Stimulated activated naive CD8-positive, alpha-beta T cell treated with anti-CD3 and anti-CD28 coated beads, Interleukin-15, amount 100 ng/mL, for 72 hours (primary cell): Measurements from ENCODE around the gene GALT.
A peak's percentile ranks its signal among the peaks of the same experiment; 100 is the strongest.

Experiments used
- ATAC-seq: fragments of 150-1000 bp; cut with Tn5 transposase; 2 replicates; pipeline ENCODE4 v1.10.0; 2021; ENCODE audit warnings: mild to moderate bottlenecking, moderate library complexity
- DNase-seq, 2 donors: peaks; one replicate each; pipeline ENCODE4 v3.0.0; 2021 to 2022
- H3K27ac Mint-ChIP-seq, 2 donors: one replicate each; pipeline ENCODE4 v1.8.0; 2022; ENCODE audit warnings: mild to moderate bottlenecking in 2 of 2, mixed read lengths in 2 of 2, moderate library complexity in 2 of 2
- H3K27me3 Mint-ChIP-seq: one replicate; pipeline ENCODE4 v1.8.0; 2022; ENCODE audit warnings: mixed read lengths
- H3K4me1 Mint-ChIP-seq: one replicate; pipeline ENCODE4 v1.8.0; 2022; ENCODE audit warnings: mild to moderate bottlenecking, mixed read lengths
- H3K4me3 Mint-ChIP-seq, 2 donors: one replicate each; pipeline ENCODE4 v1.8.0; 2022; ENCODE audit warnings: mild to moderate bottlenecking in 2 of 2, mixed read lengths in 2 of 2, moderate library complexity in 1 of 2
- H3K9me3 Mint-ChIP-seq, 2 donors: one replicate each; pipeline ENCODE4 v1.8.0; 2022; ENCODE audit warnings: mixed read lengths in 2 of 2

GALT gene

DNA sequence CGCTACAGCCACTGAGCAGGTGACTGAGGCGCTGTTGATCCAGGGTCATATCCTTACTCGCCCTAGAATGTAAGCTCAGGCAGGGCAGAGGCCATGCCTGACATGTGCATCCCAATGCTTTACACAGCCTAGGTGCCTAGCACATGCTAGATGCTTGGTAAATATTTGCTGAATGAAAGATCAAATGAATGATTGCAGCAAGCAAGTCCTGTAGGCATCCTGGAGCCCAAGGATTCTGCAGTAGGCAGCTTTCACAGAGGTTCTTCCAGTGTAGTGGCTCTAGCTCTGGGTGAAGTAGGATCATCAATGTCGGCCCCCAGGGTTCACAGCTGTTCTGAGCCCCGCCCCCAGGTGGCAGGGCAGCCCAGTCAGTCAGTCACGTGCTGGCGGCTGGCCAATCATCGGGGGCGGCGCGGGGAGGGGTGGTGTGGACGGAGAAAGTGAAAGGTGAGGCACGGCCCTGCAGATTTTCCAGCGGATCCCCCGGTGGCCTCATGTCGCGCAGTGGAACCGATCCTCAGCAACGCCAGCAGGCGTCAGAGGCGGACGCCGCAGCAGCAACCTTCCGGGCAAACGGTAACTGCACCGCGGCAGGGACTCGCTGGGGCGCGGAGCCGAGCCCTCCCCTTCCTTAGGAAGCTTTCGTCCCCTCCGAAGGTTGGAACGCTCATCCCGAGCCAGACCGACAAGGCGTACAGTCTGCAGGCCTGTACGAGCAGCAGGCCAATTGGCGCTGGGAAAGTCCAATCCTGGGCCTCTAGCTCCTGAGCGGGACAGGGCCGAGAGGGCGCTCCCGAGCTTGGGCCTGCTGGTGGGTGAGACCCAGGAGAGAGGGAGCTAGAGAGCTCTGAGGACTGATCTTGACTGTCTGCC, at the start of gene GALT:
Gene GALT (plus strand): TSS at position 465 of the 873 bp plus-strand sequence. CDS start 30 bp downstream, at position 495.
- DNase-seq: peak; percentile 94 to 97
- no peaks in the 10 kb centered on the region for H3K27me3 Mint-ChIP-seq
- peak within 1 kb of the TSS; percentile 71 to 90 for H3K27ac Mint-ChIP-seq
- ATAC-seq: peak; percentile 88
- H3K4me3 Mint-ChIP-seq: peak within 1 kb of the TSS; percentile 94
- H3K9me3 Mint-ChIP-seq: no peaks in the 10 kb centered on the region
- H3K4me1 Mint-ChIP-seq: peaks cover 38% of the 10 kb centered on the region

DNA sequence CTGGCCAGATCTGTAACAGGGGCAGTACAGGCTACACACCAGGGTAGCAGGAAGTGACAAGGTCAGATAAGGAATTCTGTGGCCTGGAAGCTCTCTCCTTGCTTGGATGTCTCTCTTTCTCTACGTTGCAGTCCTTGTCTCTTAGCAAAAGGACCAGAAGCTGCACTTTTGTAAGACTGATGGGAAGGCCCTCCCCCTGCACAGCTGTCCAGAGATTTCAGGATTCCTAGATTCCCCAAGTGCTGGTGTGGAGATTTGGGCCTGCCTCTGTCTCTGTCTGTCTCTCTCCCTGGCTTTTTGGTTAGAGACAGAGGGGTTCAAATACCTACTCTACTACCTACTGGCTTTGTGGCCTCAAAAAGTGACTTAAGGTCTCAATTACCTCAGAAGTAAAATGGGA, 46.9 kb upstream of the GALT start:
- ATAC-seq (no peak), DNase-seq (no peak)
- Mint-ChIP-seq H3K9me3 (no peaks in the 10 kb centered on the region), H3K27me3 (peaks cover 11% of the 10 kb centered on the region), H3K4me1 (no peaks in the 10 kb centered on the region), H3K4me3 (no peak overlapping the region), H3K27ac (no peak overlapping the region)

- ATAC-seq: no peak
- H3K9me3 Mint-ChIP-seq: no peaks in the 10 kb centered on the region
- no peak overlapping the region for H3K27ac Mint-ChIP-seq
These were observed 45.6 kb upstream of the GALT start for GRCh38 chr9:34600908-34601307.

DNA sequence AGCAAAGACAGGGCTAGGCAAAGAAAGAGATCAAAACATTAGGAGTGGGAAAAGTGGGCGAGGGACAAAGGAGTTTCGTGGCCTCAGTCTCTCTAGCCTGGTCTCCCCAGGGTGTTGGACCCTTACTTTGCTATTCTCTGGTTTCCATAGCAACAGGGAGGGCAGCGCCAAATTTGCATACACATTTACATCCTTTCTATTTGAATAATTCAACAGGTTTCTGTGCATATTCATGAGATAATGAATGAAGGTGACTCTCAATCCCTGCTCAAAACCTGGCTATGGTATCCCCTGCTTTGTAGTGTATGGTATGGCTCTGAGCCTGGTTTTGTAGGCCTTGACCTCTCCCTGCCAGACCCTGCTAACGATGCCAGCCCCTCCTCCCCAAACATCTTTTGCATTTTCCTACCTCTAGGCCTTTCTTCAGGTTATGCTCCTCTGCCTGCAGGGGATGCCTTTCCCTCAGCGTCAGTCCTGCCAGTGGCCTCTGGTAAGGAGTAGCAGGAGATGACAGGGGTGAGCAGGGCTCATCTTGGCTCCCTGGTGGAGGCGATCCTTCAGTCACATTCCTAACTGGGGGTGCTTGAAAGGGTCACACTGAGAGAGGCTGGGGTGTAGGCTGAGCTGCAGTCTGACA, 44.4 kb upstream of the GALT start:
- H3K4me1 Mint-ChIP-seq: no peaks in the 10 kb centered on the region

More at GRCh38 chr9:34600908-34601307, 45.6 kb upstream of the GALT start:
- Mint-ChIP-seq H3K4me1 (no peaks in the 10 kb centered on the region), H3K4me3 (no peak overlapping the region), H3K27me3 (peaks cover 10% of the 10 kb centered on the region)
- DNase-seq: no peak

DNA sequence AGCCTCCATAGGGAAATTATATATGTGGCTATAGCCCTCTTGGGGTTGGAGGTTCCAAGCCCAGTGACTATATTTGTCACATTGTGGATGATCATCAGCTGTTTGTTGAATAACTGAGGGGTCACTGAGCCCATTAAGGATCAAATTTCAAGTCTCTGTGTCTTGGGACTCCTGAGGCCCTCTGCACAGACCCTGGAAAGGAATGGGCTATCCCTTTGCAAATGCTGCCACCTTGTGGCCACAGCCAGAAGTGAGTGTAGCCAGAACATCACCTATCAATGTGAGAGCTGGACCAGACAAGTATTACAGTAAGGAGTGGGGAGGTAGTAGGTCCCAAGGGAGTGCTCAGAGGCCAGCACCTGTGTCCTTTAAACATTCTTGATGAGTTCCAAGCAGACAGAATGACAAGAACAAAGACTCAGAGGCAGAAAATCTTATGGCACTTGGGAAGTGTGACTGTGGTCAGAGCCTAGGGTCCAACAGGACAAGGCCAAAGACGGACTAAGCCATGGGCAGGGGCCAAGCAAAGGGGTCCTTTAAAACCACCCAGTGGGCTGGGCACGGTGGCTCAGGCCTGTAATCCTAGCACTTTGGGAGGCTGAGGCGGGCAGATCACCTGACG, 42.8 kb upstream of the GALT start:
- Mint-ChIP-seq H3K27ac (no peak overlapping the region), H3K27me3 (no peaks in the 10 kb centered on the region), H3K4me1 (no peaks in the 10 kb centered on the region), H3K9me3 (no peaks in the 10 kb centered on the region), H3K4me3 (no peak overlapping the region)
- peak; percentile 76 to 78 for DNase-seq
- peak; percentile 92 for ATAC-seq

More for the DNA sequence above, 44.4 kb upstream of the GALT start:
- Mint-ChIP-seq H3K4me3 (no peak overlapping the region), H3K27ac (no peak overlapping the region), H3K9me3 (no peaks in the 10 kb centered on the region), H3K27me3 (no peaks in the 10 kb centered on the region)
- ATAC-seq: no peak
- DNase-seq: no peak

DNA sequence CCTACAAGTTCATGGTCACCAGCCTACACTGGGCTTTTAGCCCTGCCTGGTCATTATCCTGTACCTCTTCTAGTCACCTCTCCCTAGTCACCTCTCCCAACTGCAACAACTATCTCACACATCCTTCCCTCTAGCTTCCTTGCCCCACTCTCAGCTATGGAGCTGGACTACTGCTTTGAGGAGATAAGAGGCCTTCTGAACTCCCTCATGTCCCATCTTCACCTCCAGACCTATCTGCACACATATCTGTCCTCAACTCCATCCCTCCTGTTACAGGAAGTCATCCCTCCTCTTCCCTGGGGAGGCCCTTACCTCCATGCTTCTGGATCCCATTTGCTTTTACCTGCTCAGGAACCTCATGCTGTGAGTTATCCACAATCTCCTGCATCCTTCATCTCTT, 40.3 kb upstream of the GALT start:
- Mint-ChIP-seq H3K4me3 (no peak overlapping the region), H3K9me3 (no peaks in the 10 kb centered on the region), H3K27ac (no peak overlapping the region), H3K27me3 (no peaks in the 10 kb centered on the region), H3K4me1 (peaks cover 2% of the 10 kb centered on the region)
- DNase-seq (no peak), ATAC-seq (no peak)

- ATAC-seq: no peak
- no peak overlapping the region for H3K27ac Mint-ChIP-seq
- no peak for DNase-seq
- H3K4me1 Mint-ChIP-seq: peaks cover 7% of the 10 kb centered on the region
- no peaks in the 10 kb centered on the region for H3K9me3 Mint-ChIP-seq
- no peak overlapping the region for H3K4me3 Mint-ChIP-seq
- H3K27me3 Mint-ChIP-seq: no peaks in the 10 kb centered on the region
These were observed 39.6 kb upstream of the GALT start for GRCh38 chr9:34606905-34607304.

GRCh38 chr9:34607331-34607730, 39.1 kb upstream of the GALT start:
- no peak for ATAC-seq
- Mint-ChIP-seq H3K4me1 (peaks cover 10% of the 10 kb centered on the region), H3K9me3 (no peaks in the 10 kb centered on the region), H3K4me3 (no peak overlapping the region), H3K27ac (no peak overlapping the region), H3K27me3 (no peaks in the 10 kb centered on the region)
- no peak for DNase-seq

DNA sequence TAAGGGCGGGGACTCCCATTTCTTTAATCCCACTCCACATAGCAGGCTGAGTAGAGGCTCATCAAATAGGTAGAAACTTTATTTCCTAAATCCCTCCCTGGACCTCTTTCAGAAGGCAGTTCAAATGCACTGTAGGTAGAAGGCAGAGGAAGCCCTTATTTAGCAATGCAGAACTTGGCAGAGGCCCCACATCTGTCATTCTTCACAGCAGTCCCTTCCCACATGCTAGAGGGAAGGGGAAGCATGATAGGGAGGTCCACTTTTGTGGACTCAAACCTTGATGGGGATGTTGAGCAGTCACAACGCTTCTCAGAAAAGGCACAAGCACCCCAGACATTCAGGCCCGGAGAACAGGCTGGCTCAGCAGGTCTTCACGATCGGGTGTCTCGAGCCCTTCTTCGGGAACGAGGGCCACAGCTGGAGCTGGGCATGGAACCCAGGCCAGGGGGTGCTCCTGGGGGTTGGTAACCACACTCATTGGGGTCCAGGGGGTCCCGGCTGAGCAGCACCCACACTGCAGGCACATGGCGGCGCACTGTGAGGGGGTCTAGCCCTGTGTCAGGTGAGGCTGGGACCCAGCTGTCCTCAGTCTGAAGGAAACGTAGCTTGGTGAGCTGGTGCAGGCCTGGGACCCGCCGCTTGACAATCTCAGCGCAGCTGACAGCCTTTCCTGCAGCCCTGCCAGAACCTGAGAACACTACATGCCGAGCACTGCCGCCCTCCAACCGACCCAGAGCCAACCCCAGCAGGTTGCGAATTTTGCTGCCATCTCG, 35.9 kb upstream of the GALT start:
- DNase-seq (no peak), ATAC-seq (no peak)
- no peak overlapping the region for H3K27ac Mint-ChIP-seq
- H3K4me1 Mint-ChIP-seq: peaks cover 20% of the 10 kb centered on the region
- H3K4me3 Mint-ChIP-seq: peak overlapping the region; percentile 89 to 94
- no peaks in the 10 kb centered on the region for H3K27me3 Mint-ChIP-seq
- H3K9me3 Mint-ChIP-seq: no peaks in the 10 kb centered on the region

DNA sequence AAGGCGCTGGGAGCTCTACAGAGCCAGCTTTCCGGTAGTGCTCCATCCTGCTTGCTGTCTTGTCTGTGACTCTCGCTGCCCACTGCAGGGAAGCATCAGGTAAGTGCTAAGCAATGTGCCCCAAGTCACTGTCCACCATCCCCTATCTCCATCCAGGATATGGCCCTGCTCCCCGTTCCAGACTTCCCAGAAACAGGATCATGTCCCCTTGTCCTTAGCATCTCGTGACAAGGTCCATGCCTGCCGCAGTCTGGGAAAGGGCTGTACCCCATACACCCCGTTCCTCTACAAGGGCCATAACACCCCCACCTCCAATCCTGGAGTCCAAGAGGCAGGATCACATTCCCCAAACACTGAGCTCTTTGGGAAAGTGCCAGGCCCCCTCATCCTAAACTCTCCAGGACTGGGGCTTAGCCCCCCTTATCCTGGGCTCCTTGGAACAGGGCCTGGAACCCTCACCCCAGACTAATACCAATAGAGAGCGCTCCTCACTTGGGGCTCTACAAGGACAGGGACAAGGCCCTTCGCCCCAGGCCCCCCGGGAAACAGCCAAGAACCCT, 35.1 kb upstream of the GALT start:
- Mint-ChIP-seq H3K4me1 (peaks cover 20% of the 10 kb centered on the region), H3K9me3 (no peaks in the 10 kb centered on the region), H3K4me3 (peak overlapping the region; percentile 89 to 94), H3K27me3 (no peaks in the 10 kb centered on the region), H3K27ac (peak overlapping the region; percentile 97)
- DNase-seq (no peak), ATAC-seq (peak; percentile 22)

GRCh38 chr9:34611811-34612787, 34.4 kb upstream of the GALT start, which contains the start of gene RPP25L:
TSS of gene RPP25L (minus strand) at chr9:34612097. CDS start at chr9:34611296, 801 bp downstream.
- Mint-ChIP-seq H3K4me1 (peaks cover 20% of the 10 kb centered on the region), H3K27me3 (no peaks in the 10 kb centered on the region), H3K9me3 (no peaks in the 10 kb centered on the region), H3K27ac (peak within 1 kb of the TSS; percentile 97), H3K4me3 (peak within 1 kb of the TSS; percentile 89 to 94)
- DNase-seq (peak; percentile 83 to 87), ATAC-seq (peak; percentile 93)

DNA sequence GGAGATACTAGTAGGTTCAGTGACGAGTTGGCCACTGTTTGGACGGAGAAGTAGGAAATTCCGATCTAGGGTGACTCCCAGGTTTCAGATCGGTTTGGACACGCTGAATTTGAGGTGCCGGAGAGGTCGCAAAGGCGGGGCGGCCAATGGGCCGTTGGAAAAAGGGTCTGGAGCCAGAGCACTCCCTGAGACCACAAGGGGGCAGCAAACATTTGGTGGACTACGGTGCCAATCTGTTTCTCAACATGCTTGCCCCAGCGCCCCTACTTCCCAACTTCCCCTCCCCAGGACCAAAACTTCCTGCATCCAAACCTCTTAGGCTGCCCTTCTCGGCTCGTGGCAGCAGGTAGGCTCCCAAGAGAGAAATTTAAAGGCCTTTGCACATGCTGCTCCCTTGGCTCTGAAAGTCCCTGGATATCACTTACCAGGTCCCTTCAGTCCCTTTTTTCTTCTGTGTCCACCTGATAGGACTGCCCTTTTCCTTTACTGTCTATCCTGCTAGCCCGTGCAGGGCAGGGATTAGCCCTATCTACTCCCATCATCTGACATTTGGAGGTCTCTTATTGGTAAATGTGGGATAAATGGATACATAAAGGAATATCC, 33.6 kb upstream of the GALT start:
- peaks cover 20% of the 10 kb centered on the region for H3K4me1 Mint-ChIP-seq
- peak overlapping the region; percentile 89 to 94 for H3K4me3 Mint-ChIP-seq
- peak; percentile 50 for ATAC-seq
- peak overlapping the region; percentile 44 to 89 for H3K27ac Mint-ChIP-seq
- H3K27me3 Mint-ChIP-seq: no peaks in the 10 kb centered on the region
- H3K9me3 Mint-ChIP-seq: no peaks in the 10 kb centered on the region
- DNase-seq: peak; percentile 71 to 72

DNA sequence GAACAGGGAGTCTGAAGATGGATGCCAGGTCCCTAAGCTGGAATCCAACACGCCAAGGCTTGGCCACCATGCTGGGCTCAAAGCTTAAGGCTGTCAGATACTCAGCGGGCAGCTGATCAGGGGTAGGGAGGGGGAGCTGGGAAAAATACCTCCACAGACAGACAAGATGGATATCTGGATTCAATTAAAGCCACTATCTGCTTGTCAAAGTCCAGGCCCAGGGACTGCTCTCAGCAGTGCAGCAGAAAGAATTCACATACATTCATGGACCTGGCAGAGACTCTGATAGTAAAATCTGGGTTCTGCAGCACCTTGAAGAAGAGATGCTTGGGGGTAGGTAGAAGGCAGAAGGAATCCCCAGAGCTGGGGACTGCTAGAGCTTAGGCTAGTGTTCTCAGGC, 31.3 kb upstream of the GALT start:
- no peak for DNase-seq
- Mint-ChIP-seq H3K27me3 (no peaks in the 10 kb centered on the region), H3K9me3 (no peaks in the 10 kb centered on the region), H3K4me1 (peaks cover 33% of the 10 kb centered on the region), H3K4me3 (no peak overlapping the region), H3K27ac (no peak overlapping the region)
- no peak for ATAC-seq
